SK-N-DZ (cell line): Measurements from ENCODE around the gene SPEN.
"Not testable (repeated sequence)": the region's sequence is repeated elsewhere in the genome, so short reads cannot be mapped to it uniquely, and the experiment has no call there.

Source experiments
- DNase-seq: peaks from one replicate; pipeline ENCODE4 v3.0.0-alpha.2; 2015; ENCODE audit warnings: low spot score

Gene SPEN

DNA sequence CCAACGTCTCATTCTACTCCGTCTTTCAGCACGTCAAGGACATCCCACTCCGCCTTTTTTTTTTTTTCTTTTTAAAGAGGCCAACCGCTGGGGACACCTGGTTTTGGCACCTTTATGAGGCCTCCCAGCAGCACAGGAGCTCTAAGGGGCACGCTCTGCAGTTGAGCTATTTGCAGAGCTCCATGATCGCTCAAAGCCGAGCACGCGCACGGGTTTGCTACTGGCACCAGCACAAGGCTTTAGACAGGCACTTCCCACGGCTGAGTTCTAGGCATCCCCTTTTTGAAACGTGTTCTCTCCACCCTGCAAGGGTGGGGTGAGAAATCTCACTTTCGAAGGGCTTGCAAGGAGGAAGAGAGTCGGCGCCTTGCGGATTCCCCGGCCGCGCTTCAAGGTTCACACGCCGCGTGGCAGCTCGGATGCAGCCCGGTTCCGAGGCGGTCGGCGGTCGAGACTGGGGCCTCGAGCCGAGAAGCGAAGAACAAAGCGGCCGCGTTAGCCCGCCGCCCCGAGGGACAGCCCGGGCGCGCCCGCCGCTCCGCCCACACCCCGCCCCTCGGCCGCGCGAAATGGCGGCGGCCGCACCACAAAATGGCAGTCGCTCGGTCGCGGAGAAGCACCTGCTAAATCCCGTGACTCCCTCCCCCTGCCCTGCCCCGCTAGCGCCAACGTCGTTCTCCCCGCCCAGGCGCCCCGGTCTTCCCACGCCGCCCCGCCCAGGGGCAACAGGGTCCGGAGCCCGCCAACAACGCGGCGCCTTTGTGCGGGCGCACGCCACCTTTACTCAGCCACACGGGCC lies 12.9 kb upstream of the SPEN start:
- DNase-seq, result peak; percentile 89

DNA sequence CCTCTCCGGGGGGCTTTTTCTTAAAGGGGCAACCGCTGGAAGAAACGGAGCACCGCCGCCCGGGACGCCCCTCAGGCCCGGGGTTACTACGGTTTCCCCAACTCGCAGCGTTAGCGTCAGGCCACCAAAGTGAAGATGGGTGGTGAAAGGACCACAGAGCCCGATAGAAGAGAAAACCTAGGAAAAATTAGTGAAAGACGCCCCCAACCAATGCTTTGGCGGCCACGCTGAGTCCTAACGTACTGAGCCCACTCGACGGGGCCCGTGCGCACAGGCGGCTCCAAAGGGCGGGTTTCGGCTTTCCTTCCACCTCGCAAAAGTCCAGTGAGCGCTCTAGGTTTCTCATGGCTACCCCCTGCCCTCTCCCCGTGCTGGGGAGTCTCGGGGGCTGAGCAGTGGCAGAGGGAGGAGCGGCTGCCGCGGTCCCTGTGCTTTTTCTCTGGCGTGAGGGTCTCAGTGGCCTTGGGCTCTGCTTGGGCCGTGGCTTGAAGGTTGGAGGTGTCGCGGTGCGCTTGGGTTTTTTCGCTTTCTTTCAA lies 12.2 kb upstream of the SPEN start:
- no peak for DNase-seq

DNA sequence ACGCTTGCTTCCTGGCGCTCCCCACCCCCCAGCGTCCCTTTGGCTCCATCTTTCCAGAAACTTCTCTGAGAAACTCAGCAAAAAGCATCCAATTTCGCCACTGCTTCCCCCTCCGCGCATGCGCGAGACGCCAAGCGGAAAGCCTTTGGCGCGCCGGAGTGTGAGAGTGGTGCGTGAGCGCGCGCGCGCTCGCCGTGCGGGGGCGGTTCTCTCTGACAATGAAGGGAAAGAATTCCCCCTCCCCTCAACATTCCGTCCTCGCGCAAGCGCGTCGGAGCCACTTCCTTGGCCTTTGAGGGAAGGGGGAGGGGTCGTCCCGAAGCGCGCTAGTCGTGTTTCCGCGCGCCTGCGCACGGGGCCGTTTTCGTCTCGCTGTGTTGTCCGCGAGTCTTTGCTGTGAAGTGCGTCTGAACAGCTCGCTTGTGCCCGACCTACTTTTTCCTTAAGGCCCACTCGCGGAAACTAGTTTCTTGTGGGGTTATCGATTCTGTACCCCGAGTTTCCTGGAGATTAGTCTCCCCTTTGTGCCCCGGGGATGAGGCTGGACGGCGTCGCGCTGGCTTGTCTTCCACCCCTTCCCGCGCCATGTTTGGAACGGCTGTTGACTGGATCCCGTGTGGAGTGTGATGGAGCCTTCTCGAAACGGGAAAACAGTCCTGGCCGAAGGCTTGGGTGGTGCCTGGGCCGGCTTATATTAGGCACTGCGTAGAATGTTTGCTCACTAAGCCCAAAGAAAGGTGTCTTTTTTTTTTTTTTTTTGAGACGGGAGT lies 11.6 kb upstream of the SPEN start:
- DNase-seq, result peak; percentile 97

DNA sequence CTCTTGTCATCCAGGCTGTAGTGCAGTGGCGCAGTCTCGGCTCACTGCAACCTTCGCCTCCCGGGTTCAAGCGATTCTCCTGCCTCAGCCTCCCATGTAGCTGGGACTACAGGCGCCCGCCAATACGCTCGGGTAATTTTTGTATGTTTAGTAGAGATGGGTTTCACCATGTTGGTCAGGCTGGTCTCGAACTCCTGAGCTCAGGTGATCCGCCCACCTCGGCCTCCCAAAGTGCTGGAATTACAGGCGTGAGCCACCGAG lies 11.1 kb upstream of the SPEN start:
- DNase-seq, result not testable (repeated sequence)

DNA sequence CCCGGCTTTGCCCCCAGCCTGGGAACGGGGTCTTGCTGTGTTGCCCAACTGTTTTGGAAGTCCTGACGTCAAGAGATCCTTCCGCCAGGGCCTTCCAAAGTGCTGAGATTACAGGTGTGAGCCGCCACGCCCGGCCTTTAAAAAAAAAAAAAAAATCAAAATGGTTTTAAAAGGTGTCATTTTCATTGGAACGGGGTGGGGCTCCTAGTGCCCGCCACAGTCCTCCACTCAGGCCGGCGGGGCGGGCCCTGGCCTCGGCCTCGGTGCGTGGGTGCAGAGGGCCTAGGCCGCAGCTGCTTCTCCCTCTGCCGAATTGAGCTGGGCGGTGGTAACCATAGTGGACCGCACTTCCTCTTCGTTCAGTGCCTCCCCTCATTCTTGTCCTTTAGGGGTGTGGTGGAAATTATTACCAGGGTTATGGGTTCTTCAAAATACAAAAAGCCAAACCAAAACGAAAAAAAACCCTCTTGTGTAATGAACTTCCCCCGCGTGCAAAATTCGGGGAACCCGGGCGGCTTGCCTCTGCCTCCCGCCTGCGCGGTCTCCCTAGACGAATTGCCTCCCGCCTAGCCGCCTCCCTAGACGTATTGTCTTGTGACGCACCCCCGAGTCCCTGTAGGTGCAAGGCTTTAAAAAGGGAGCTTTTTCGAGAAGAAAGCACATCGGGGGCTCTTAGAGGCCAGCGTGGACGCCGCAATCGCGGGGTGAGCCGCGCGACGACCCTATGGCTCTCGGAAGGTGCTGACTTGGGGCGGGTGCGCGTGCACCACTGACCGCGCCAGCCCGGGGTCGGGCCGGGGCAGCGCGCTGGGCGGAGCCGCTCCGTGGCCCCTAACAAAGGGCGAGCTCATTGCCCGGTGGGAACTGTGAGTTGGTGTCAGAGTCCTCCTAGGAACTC lies 10.5 kb upstream of the SPEN start:
- no peak for DNase-seq

DNA sequence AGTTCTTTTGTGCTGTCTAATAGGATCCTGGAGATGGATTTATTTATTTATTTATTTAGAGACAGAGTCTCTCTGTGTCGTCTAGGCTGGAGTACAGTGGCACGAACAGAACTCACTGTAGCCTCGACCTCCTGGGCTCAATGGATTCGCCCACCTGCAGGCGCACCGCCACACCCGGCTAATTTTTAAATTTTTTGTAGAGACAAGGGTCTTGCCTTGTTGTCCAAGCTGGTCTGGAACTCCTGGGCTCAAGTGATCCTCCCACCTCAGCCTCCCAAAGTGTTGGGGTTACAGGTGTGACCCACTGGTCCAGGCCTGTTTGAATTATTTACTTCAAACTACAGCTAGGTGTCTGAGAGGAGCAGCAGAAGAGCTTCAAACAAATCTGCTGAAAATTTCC lies 9.6 kb upstream of the SPEN start:
- DNase-seq, result no peak

DNA sequence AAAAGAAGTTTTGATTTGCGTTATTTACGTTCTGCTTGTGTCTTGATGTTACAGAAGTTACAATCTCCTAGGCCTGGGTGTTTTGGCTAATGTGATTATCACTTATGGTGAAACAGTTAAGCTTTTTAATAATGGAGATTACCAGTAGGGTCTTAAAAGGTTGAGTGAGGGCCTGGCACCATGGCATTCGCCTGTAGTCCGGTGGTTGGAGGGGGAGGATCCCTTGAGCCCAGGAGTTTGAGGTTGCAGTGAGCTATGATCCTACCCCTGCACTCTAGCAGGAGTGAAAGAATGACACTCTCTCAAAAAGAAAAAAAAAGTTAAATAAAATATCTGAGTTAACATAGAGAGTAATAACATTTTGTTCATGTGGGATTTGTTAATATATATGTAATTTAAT lies 8.8 kb upstream of the SPEN start:
- DNase-seq, result no peak

DNA sequence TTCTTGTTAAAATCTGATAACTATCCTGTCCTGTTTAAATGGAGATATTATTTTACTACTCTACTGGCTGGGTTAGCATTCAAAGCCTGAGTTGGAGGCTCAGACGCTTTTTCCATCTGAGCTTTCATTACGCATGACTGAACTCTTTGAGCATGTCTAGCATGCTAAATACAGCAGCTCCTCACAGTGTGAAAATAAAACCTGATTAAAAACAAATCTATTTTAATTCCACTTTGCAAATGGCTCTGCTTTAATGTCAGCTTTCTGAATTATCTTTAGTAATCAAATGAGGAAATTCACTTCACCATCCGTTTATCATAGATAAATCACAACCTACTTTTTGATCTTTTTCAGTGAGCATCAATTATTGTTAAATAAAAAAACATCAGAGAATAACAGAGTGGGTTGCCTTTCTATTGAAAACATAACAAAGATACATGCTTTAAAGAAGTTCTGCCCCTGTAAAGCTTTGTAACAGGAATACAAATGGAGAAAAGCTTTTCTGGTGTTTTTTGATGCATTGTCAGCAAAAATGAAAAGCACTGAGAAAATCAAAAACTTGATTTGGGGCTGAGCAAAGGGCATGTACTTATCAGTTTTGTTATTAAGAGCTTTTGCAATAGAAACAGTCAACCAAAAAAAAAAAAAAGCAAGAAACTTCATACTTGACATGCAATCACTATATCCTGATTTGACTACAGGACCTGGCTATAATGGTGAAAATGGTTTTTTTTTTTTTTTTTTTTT lies 3.5 kb upstream of the SPEN start:
- no peak for DNase-seq

DNA sequence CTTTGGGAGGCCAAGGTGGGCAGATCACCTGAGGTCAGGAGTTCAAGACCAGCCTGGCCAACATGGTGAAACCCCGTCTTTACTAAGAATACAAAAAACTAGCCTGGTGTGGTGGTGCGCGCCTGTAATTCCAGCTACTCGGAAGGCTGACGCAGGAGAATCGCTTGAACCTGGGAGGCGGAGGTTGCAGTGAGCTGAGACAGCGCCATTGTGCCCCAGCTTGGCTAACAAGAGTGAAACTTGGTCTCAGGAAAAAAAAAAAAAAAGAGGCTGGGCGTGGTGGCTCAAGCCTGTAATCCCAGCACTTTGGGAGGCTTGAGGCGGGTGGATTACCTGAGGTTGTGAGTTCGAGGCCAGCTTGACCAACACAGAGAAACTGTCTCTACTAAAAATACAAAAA lies 1.5 kb upstream of the SPEN start:
- DNase-seq, result not testable (repeated sequence)

DNA sequence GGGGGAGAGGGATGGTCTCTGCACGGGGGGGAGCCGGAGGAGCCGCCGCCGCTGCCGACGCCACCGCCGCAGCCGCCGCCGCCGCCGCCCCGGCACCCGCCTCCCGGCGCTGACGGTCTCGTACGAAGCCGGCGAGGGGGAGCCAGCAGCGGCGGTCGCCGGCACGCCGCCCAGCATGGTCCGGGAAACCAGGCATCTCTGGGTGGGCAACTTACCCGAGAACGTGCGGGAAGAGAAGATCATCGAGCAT lies 311 bp downstream of the SPEN start:
- no peak for DNase-seq

DNA sequence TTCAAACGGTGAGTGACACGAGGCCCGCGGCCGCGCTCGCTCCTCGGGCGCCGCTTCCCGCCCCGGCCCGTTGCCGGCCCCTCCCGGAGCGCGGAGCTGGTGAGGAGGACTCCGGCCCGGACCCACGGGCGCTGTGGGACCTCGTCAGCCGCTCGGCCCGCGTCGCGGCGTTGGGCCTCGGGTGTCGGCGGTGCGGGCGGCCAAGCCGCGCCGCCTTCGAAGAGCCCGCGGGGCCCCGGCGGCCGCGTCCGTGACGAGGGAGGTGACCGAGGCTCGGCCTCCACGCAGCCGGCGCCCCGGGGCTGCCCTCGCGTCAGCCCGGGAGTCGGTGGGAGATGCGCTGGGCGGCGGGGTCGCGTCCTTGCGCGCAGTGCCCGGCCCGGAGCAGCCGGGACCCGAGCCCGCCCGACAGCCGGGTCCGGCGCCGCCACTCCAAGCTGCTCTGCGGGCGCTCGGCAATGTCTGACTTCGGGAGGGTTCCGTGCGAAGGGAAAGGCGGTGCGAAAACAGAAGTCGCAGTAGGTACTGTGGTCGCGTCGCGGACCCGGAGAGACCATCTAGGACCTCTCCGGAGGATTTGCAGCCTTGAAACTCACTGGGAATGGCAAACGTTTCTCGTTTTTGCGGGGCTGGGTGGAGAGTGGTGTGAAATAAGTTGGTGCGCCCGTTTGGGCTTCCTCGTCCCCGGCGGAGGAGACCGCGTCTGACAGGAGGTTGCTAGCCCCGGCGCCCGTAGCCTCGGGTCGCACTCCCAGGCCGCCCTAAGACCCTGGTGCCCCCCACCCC lies 829 bp downstream of the SPEN start:
- no peak for DNase-seq

DNA sequence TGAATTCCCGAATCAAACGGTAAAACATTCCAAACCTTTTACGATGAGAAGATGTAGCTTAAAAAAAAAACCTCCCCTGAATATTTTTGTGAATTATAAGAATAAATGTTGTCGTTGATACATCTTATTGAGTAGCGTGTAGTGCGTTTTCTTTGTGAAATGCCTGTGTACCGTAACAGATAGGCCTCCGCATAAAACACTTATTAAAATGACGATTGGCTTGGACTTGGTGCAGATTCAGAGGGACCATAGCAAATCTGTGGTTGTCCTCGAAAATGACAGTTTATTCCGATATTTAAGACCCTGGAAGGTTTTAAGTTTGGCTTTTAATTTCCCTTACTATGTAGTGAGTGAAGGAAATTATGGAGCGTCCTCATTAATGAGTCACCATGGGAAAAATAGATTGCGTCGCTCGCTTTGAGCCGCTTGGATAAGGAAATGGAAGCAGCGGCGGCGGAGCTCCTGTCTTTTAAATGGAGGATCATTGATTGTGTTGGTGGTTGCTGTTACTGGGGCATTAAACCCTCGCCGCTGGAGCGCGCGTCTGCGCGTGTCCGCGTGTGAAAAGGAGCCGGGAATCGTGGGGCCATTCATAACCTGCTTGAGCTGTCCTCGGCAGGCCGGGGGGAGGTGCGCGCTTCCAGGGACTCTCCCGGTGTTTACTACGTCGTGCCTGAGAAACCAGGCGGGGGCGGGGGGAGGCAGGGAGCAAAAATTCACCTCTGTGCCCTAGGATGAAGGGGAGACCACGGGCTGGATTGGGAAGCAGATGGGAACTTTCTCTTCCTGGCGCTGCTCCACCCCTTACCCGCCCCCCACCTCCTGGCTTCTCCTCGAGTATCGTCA lies 1.6 kb downstream of the SPEN start:
- peak; percentile 85 for DNase-seq

DNA sequence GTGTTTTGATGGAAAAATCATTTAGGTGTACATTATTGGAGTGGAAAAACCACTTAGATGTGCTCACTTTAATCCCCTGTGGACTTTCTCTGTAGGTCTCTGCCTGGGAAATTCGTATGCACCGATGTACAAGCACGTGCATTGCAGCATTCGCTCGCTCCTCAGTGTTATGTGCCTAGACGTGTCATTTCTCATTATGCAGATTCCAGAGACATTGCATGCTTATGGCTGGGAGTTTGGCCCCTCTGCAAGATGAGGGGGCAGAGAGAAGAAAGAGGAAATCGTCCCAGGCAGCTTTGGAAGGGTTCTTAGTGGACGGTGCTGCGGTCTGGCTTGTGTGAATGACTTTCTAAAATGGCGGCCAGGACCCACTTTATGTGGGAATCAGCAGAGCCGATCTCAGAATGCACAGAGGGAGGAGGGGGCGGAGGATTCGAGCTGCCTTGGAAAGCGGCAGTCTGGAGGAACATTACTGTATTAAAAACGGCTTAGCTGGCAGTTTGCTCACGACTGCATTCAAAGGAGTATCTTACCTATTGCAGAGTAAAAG lies 2.3 kb downstream of the SPEN start:
- DNase-seq, result peak; percentile 85

DNA sequence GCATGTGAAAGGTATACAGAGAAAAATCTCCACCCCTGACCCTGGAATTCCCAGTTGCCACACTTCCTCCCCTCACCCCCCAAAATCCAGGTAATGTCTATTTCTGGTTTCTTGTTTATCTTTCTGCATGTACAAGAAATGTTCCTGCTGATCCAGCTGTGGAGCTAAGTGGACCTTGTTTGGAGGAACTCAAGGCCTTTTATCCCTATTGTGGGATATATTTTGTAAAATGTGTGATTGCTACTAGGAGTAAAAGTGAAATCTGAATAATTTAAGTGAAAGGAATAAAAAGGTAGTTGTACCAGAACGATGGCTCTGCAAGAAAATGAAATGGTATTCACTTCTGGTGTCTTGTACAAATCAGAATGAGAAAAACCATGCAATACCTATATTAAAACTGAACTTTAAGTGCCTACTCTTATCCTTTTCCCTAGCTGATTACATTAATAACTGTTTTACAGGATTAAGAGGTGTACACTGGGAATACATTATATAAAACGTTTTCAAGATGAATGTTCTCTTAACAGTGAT lies 3.0 kb downstream of the SPEN start:
- no peak for DNase-seq

DNA sequence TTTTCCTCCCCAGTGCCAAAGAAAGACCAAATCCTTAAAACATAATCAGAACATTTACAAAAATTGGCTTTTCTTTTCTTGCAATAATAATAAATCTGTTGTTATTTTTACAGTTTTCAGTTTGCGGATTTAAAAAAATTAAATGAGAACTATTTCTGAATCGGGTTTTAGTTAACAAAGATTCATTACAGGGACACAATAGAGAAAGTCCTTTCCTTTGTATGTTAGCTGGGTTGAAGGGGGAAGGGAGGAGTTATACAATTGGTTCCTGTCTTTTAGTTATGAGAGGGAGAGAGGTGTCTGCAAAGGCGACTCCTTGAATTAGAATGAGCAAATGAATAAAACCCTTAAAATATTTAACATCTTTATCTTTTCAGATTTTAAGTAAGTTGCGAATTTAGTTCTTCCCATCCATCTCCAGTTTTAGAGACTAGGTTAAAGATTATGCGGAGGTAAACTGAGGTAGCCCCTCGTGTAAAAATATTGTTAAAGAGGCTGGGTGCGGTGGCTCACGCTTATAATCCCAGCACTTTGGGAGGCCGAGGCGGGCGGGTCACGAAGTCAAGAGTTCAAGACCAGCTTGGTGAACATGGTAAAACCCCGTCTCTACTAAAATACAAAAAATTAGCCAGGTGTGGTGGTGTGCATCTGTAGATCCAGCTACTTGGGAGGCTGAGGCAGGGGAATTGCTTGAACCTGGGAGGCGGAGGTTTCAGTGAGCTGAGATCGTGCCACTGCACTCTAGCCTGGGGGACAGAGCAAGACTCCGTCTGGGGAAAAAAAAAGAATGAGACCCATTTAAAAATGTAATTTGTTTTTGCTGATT lies 3.9 kb downstream of the SPEN start:
- no peak for DNase-seq

DNA sequence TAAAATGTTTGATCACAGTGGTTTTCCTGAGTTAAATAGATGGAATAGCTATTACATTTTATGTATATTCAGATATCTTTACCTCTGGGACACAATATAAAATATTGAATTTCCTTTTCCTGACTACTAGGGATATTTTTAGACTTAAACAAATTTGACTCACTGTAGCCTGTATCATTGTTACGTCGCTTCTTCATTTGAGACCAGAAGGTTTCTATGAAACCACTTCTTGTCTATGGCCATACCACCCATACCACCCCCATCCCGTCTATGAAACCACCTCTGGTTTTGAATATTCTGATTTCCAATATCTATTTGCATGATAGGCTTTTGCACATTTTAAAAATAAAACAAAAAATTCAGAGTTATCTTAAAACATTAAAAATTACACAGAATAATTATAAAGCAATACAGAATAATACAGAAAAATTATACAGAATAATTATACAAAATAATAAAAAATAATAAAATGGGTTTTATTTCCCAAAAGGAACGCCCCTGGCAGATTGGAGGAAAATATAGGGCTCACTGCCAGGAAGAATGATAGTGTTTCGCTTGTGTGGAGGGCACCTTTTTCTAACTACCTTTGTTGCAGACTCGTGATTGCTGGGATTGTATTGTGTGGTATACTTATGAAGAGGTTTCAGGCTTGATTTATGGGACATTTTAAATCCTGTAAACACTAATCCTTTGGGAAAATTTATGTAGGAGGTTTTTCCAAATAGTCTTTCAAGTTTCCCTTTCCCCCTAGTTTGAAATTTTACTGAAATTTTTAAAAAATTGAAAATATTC lies 4.7 kb downstream of the SPEN start:
- DNase-seq, result no peak

DNA sequence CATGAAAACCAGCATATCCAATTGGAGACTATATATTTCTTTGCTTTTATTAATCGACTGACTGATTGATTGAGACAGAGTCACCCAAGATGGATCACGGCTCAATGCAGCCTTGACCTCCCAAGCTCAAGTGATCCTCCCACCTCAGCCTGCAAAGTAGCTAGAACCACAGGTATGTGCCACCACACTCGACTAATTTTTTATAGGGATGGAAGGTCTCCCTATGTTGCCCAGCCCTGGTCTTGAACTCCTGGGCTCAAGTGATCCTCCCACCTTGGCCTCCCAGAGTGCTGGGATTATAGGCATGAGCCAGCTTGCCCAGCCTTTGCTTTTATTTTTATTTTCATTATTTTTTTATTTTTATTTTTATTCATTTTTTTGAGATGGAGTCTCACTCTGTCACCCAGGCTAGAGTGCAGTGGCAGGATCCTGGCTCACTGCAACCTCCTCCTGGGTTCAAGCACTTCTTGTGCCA lies 5.4 kb downstream of the SPEN start:
- DNase-seq, result no peak
